22Rv1 (cell line): Measurements from ENCODE around the gene LUC7L2.

Experiments used
- CTCF ChIP-seq: fragments of 450-650 bp; IDR thresholded peaks from 2 replicates; pipeline ENCODE4 v1.5.1; 2017; ENCODE audit warnings: mild to moderate bottlenecking
- ZFX ChIP-seq: fragments of 450-650 bp; IDR thresholded peaks from 2 replicates; pipeline ENCODE4 v1.6.1; 2017; ENCODE audit warnings: antibody characterized with exemption, borderline replicate concordance

GRCh38 chr7:139360948-139361307 is 1.2 kb downstream of the LUC7L2 start:
- TF ChIP-seq CTCF: no peak
- no peak for TF ChIP-seq ZFX
